Measurements from ENCODE around the gene TUBA4B. TPM values are rescaled to one million over a fixed set of nuclear protein-coding genes. Genes with fewer than 3 reads are reported as not detected.

The TUBA4B gene
- total and polyA plus RNA-seq, 2 donors (not counting 3 experiments of a cell fraction or from before 2014, with no cell fraction given): not detected

- no peak for TF ChIP-seq POLR2AphosphoS5 (IDR thresholded peaks at IDR 0.05; ENCODE audit: insufficient read depth, low read depth, low read length)
- TF ChIP-seq FOS (IDR thresholded peaks at IDR 0.05; ENCODE audit: borderline replicate concordance, insufficient read depth, low read length): no peak
- no peak for TF ChIP-seq EZH2 (IDR thresholded peaks at IDR 0.05; ENCODE audit: borderline replicate concordance, low read depth, low read length, severe bottlenecking)
- TF ChIP-seq GATA2 (IDR thresholded peaks at IDR 0.05; ENCODE audit: insufficient read depth, insufficient read length, low read depth, low read length): no peak
- no peak for TF ChIP-seq MYC (IDR thresholded peaks at IDR 0.05; ENCODE audit: low read depth, low read length)
- TF ChIP-seq, protein P1, sequence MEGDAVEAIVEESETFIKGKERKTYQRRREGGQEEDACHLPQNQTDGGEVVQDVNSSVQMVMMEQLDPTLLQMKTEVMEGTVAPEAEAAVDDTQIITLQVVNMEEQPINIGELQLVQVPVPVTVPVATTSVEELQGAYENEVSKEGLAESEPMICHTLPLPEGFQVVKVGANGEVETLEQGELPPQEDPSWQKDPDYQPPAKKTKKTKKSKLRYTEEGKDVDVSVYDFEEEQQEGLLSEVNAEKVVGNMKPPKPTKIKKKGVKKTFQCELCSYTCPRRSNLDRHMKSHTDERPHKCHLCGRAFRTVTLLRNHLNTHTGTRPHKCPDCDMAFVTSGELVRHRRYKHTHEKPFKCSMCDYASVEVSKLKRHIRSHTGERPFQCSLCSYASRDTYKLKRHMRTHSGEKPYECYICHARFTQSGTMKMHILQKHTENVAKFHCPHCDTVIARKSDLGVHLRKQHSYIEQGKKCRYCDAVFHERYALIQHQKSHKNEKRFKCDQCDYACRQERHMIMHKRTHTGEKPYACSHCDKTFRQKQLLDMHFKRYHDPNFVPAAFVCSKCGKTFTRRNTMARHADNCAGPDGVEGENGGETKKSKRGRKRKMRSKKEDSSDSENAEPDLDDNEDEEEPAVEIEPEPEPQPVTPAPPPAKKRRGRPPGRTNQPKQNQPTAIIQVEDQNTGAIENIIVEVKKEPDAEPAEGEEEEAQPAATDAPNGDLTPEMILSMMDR (IDR thresholded peaks at IDR 0.05; ENCODE audit: extremely low read depth in 1 of 2, insufficient read depth in 1 of 2, low read depth in 1 of 2, low read length in 2 of 2): no peak
- no peak for TF ChIP-seq POLR2A (IDR thresholded peaks at IDR 0.05; ENCODE audit: low read depth, low read length)
- TF ChIP-seq, protein P2, sequence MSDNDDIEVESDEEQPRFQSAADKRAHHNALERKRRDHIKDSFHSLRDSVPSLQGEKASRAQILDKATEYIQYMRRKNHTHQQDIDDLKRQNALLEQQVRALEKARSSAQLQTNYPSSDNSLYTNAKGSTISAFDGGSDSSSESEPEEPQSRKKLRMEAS (IDR thresholded peaks at IDR 0.05; ENCODE audit: insufficient read depth, insufficient read length): no peak
- TF ChIP-seq JUN (IDR thresholded peaks at IDR 0.05; ENCODE audit: borderline replicate concordance, insufficient read depth, insufficient read length, low read depth): no peak
- H3K27ac ChIP-seq (ENCODE audit: insufficient read depth, low read depth, low read length): no peak overlapping the region
- dilution Hi-C loops (cut with MboI; ENCODE audit: extremely low pct_ligation_motif_present, low sequenced_read_pairs): no loop called here
- H3K4me1 ChIP-seq (ENCODE audit: control insufficient read depth, extremely low read depth, insufficient read depth, low read length): peaks cover 2% of the 10 kb centered on the region
- no peaks in the 10 kb centered on the region for H3K9me3 ChIP-seq (replicated peaks; ENCODE audit: control insufficient read depth, insufficient read depth, low read length)
- ChIA-PET CTCF (interaction anchor here (0.9 to 11.2 kb wide), 10 partner anchors 9 to 269 kb away, joined by 3 to 253 read pairs (median 3); partner anchors contain the start of genes DNAJB2, NHEJ1 and SLC23A3), POLR2A (no interaction called here)
- intact Hi-C loops (cut with micrococcal nuclease): loop anchor here (5.0 kb wide), 2 partner anchors 88 to 317 kb away; partner anchors contain the start of gene DNPEP
- FAIRE-seq (no peak), DNase-seq (ENCODE audit: low read depth, low spot score) (no peak)
- no peaks in the 10 kb centered on the region for H3K36me3 ChIP-seq (ENCODE audit: control insufficient read depth in 2 of 2, extremely low read depth in 1 of 2, insufficient read depth in 2 of 2, low read length in 2 of 2)
- no peak overlapping the region for H3K4me2 ChIP-seq (ENCODE audit: insufficient read depth, low read length)
- H3K79me2 ChIP-seq (ENCODE audit: control insufficient read depth, insufficient read depth, low read length): no peaks in the 10 kb centered on the region
- no peak overlapping the region for H3K4me3 ChIP-seq (replicated peaks in 1 of 3; ENCODE audit: insufficient read depth in 1 of 3, low read depth in 1 of 3, low read length in 3 of 3)
- H2AFZ ChIP-seq (ENCODE audit: low read depth, low read length): no peak overlapping the region
- no peaks in the 10 kb centered on the region for H4K20me1 ChIP-seq (replicated peaks; ENCODE audit: control insufficient read depth, extremely low read depth, insufficient read depth, low read length)
- BruUV-seq (replicated peaks): no TSS peak
- H3K9ac ChIP-seq (replicated peaks; ENCODE audit: extremely low read depth, insufficient read depth, low read length): no peak overlapping the region
- H3K9me1 ChIP-seq (replicated peaks; ENCODE audit: control insufficient read depth, extremely low read depth, insufficient read depth, low read length): no peaks in the 10 kb centered on the region
- H3K27me3 ChIP-seq (ENCODE audit: control insufficient read depth in 2 of 2, insufficient read depth in 2 of 2, low read length in 2 of 2): peaks cover 7 to 14% of the 10 kb centered on the region in 2 experiments
These were observed 46.3 kb downstream of the TUBA4B start for GRCh38 chr2:219299372-219299760.

Data from endothelial cell of umbilical vein (primary cell).